ENCODE measurements around the gene DLL4.

- TF ChIP-seq CTCF (IDR thresholded peaks at IDR 0.05 in 8 of 11, conservative IDR thresholded peaks at IDR 0.05 in 3 of 11) (no peak), POLR2A (IDR thresholded peaks at IDR 0.05) (no peak)
Measured at GRCh38 chr15:40901053-40901443, 28.1 kb upstream of the DLL4 start.

Measured in spleen (tissue), 7 donors.